GM06990 (cell line): ENCODE data around the gene MARVELD3.

Experiments
- DNase-seq: peaks from one replicate; pipeline ENCODE4 v3.0.0-alpha.2; 2011; ENCODE audit not compliant: insufficient read length; ENCODE audit errors: extremely low read depth
- H3K27me3 ChIP-seq: replicated peaks from 2 replicates; pipeline ENCODE4 v1.6.0; 2011; ENCODE audit warnings: low read length; ENCODE audit not compliant: control insufficient read depth, insufficient read depth
- H3K36me3 ChIP-seq: 2 replicates; pipeline ENCODE4 v1.5.1; 2011; ENCODE audit warnings: low read length; ENCODE audit not compliant: control insufficient read depth, insufficient read depth
- H3K4me3 ChIP-seq: replicated peaks from 2 replicates; pipeline ENCODE4 v1.5.1; 2011; ENCODE audit warnings: low read depth, mild to moderate bottlenecking, control low read depth, low read length
- TF ChIP-seq, protein P1 (sequence below): IDR thresholded peaks from 2 replicates; pipeline ENCODE4 v1.5.1; 2011; ENCODE audit warnings: low read length, control low read depth, mild to moderate bottlenecking, inconsistent platforms; ENCODE audit not compliant: insufficient read depth, poor library complexity, severe bottlenecking

The MARVELD3 gene

GRCh38 chr16:71622088-71622487, 3.9 kb upstream of the MARVELD3 start:
- no peaks in the 10 kb centered on the region for H3K27me3 ChIP-seq
- H3K36me3 ChIP-seq = no peaks in the 10 kb centered on the region
- no peak for DNase-seq
- TF ChIP-seq, protein P1, sequence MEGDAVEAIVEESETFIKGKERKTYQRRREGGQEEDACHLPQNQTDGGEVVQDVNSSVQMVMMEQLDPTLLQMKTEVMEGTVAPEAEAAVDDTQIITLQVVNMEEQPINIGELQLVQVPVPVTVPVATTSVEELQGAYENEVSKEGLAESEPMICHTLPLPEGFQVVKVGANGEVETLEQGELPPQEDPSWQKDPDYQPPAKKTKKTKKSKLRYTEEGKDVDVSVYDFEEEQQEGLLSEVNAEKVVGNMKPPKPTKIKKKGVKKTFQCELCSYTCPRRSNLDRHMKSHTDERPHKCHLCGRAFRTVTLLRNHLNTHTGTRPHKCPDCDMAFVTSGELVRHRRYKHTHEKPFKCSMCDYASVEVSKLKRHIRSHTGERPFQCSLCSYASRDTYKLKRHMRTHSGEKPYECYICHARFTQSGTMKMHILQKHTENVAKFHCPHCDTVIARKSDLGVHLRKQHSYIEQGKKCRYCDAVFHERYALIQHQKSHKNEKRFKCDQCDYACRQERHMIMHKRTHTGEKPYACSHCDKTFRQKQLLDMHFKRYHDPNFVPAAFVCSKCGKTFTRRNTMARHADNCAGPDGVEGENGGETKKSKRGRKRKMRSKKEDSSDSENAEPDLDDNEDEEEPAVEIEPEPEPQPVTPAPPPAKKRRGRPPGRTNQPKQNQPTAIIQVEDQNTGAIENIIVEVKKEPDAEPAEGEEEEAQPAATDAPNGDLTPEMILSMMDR = no peak
- H3K4me3 ChIP-seq = no peak overlapping the region

DNA sequence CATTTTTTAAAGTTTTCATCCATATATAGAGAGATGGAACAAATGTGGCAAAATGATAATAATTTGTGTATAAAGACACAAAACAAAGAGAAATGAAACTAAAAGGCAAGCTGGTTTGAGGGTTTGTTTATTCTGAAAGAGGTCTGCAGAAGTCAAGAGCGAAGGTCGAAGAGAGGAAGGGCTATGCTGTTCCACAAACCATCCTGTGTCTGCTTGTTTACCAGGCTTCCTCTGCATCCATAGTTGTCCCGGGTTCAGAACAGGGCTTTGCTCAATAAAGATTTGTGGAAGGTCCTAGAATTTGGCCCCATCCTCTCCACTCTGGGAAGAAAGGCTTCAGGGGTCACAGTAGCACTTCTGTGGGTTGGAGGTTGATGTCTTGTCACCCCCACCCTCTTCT, 2.4 kb upstream of the MARVELD3 start:
- no peak overlapping the region for H3K4me3 ChIP-seq
- TF ChIP-seq, protein P1 = no peak
- no peaks in the 10 kb centered on the region for H3K27me3 ChIP-seq
- no peaks in the 10 kb centered on the region for H3K36me3 ChIP-seq
- DNase-seq = no peak

GRCh38 chr16:71625113-71625850, 702 bp upstream of the MARVELD3 start:
- Histone ChIP-seq H3K4me3 (peak overlapping the region; percentile 72), H3K36me3 (no peaks in the 10 kb centered on the region), H3K27me3 (no peaks in the 10 kb centered on the region)
- no peak for DNase-seq
- TF ChIP-seq, protein P1 = no peak

GRCh38 chr16:71626858-71627213, 852 bp downstream of the MARVELD3 start:
- peak overlapping the region; percentile 72 for H3K4me3 ChIP-seq
- no peaks in the 10 kb centered on the region for H3K27me3 ChIP-seq
- peak; percentile 24 for DNase-seq

GRCh38 chr16:71627731-71628181, 1.8 kb downstream of the MARVELD3 start:
- DNase-seq = no peak
- H3K36me3 ChIP-seq = no peaks in the 10 kb centered on the region
- TF ChIP-seq, protein P1 = no peak
- H3K27me3 ChIP-seq = no peaks in the 10 kb centered on the region
- no peak overlapping the region for H3K4me3 ChIP-seq

More at GRCh38 chr16:71626858-71627213, 852 bp downstream of the MARVELD3 start:
- H3K36me3 ChIP-seq = no peaks in the 10 kb centered on the region
- TF ChIP-seq, protein P1 = no peak
